ENCODE measurements around the gene RBP2. TPM values are rescaled to one million over a fixed set of nuclear protein-coding genes. Genes with fewer than 3 reads are reported as not detected.

The RBP2 gene
- total and polyA plus RNA-seq, 9 of the 15 experiments (the other 6 are each of a cell fraction or from before 2014, with no cell fraction given): not detected

GRCh38 chr3:139522421-139522820 lies 46.1 kb upstream of the RBP2 start:
- 2% methylated on average over 2 of the region's 2 CpGs for WGBS (ENCODE audit: insufficient coverage, low coverage, missing lambda C conversion rate)
- H3K9me1 ChIP-seq (ENCODE audit: control insufficient read depth, insufficient read depth, low read length): no peaks in the 10 kb centered on the region
- no TSS peak for BruUV-seq (replicated peaks)
- no peak overlapping the region for H3K4me3 ChIP-seq
- ChIA-PET CTCF (ENCODE audit: low intra/inter-chr PET ratio) (interaction anchor here (0.7 kb wide), 1 partner anchor 11 kb away, joined by 3 read pairs; no protein-coding TSS in a partner anchor), POLR2A (no interaction called here)
- DNase-seq (ENCODE audit: extremely low read depth in 1 of 4, low spot score in 3 of 4): peak in 3 of 4 experiments; percentile 15 to 19 (median 16)
- no peak overlapping the region for H2AFZ ChIP-seq (ENCODE audit: low read depth, low read length)
- H3K27ac ChIP-seq (ENCODE audit: extremely low read depth, low read depth, low read length): no peak overlapping the region
- no peaks in the 10 kb centered on the region; the same call in 1 of the 2 replicates for H3K9me3 ChIP-seq (replicated peaks; ENCODE audit: control insufficient read depth, insufficient read depth, low read depth, low read length)
- no peaks in the 10 kb centered on the region for H3K36me3 ChIP-seq (ENCODE audit: control insufficient read depth, insufficient read depth, low read length)
- H3K9ac ChIP-seq (ENCODE audit: insufficient read depth in 1 of 2, low read depth in 2 of 2, low read length in 2 of 2): no peak overlapping the region
- intact Hi-C loops (cut with micrococcal nuclease): loop anchor here (5.0 kb wide), 1 partner anchor 155 kb away; the partner anchor contains the start of gene NMNAT3
- no peak overlapping the region for H3K4me2 ChIP-seq (ENCODE audit: insufficient read depth, low read length)
- peaks cover 2 to 9% of the 10 kb centered on the region in 2 experiments; a peak in 3 of 5 replicates for H3K27me3 ChIP-seq (ENCODE audit: control insufficient read depth in 2 of 2, insufficient read depth in 2 of 2, low read length in 2 of 2)
- FAIRE-seq: peak; percentile 49
- H3K4me1 ChIP-seq (replicated peaks in 1 of 2; ENCODE audit: control insufficient read depth in 2 of 2, insufficient read depth in 2 of 2, low read length in 2 of 2): peaks cover 3% of the 10 kb centered on the region in 2 experiments; a peak in 3 of 5 replicates
- H4K20me1 ChIP-seq (replicated peaks; ENCODE audit: control insufficient read depth, insufficient read depth, low read length): no peaks in the 10 kb centered on the region
- no peaks in the 10 kb centered on the region for H3K79me2 ChIP-seq (ENCODE audit: control insufficient read depth, insufficient read depth, low read length)
- ATAC-seq: peak; percentile 51
- in situ Hi-C loops (cut with MboI): no loop called here
- TF ChIP-seq ZBTB11 (CRISPR knock-in tag; IDR thresholded peaks at IDR 0.05) (no peak), ZNF699 (CRISPR knock-in tag; IDR thresholded peaks at IDR 0.05; ENCODE audit: insufficient replicate concordance) (no peak), CTCF (IDR thresholded peaks at IDR 0.05 in 2 of 3, conservative IDR thresholded peaks at IDR 0.05 in 1 of 3; ENCODE audit: insufficient read depth in 2 of 3, low read depth in 1 of 3, low read length in 3 of 3) (peak; percentile 38 to 45 (median 38); a peak in 4 of 6 replicates), ARHGAP35 (IDR thresholded peaks at IDR 0.05; ENCODE audit: partially characterized antibody) (no peak), RAD21 (CRISPR knock-in tag; conservative IDR thresholded peaks at IDR 0.05 in 1 of 2, IDR thresholded peaks at IDR 0.05 in 1 of 2) (peak in 1 of 2 experiments; percentile 19; a peak in 2 of 4 replicates), RBM17 (IDR thresholded peaks at IDR 0.05; ENCODE audit: borderline replicate concordance, low read depth, low read length) (no peak), FOS (IDR thresholded peaks at IDR 0.05; ENCODE audit: extremely low read depth, insufficient read length) (no peak), ZBTB8A (IDR thresholded peaks at IDR 0.05; ENCODE audit: partially characterized antibody) (no peak), SETDB1 (IDR thresholded peaks at IDR 0.05; ENCODE audit: low read length) (no peak), TRIM25 (IDR thresholded peaks at IDR 0.05; ENCODE audit: borderline replicate concordance) (no peak), TOE1 (IDR thresholded peaks at IDR 0.05; ENCODE audit: borderline replicate concordance) (no peak), TOE1 (CRISPR knock-in tag; IDR thresholded peaks at IDR 0.05; ENCODE audit: borderline replicate concordance, low read depth) (no peak), TAF7 (tag; IDR thresholded peaks at IDR 0.05) (no peak), TGIF2 (CRISPR knock-in tag; IDR thresholded peaks at IDR 0.05) (no peak), ZNF707 (CRISPR knock-in tag; conservative IDR thresholded peaks at IDR 0.05) (no peak)

All from K562 (cell line).